NCI-H345 (cell line): ENCODE measurements around the gene TMEM109.

Experiments
- DNase-seq: peaks from one replicate; lab custom pipeline; 2025; lab: John Stamatoyannopoulos, UW

Gene TMEM109

DNA sequence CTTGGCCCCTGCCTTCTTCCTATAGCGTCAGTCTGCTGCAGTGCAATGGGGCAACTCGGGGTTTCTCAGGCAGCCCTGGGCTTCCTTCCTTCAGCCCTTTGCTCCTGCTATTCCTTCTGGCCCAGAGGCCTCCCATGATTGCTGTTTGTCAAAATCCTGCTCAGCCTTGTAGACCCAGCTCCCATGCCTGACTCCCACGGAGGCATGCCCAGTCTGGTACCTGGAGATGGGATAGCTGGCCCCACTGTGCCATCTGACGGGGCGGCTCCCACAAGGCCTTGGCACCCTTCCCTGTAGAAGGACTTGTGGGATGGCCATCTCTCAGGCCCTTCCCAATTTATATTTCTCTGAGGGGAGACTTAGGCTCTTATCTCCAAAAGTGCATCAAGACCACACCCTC lies 56.9 kb downstream of the TMEM109 start:
- DNase-seq = no peak

DNA sequence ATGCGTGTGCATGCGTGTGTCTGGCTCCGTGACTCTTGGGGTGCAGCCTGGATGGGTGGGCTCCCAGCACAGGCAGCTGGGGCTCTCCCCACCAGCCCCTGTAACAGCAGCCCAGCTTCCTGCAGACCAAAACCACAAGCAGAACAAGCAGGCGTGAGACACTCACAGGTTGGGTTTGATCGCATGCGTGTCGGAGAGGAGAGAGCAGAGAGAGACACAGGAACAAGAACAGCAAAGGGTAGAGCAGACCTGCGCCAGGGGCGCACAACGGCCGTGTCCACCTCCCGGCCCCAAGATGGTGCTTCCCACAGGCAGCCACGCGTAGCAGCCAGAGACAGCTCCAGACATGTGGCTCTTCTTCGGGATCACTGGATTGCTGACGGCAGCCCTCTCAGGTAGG lies 57.6 kb downstream of the TMEM109 start, which contains the start of gene CD6:
Gene CD6, plus strand, starts transcription at position 161 of the 400 bp plus-strand sequence. Its CDS starts 186 bp downstream, at position 347.
- DNase-seq = no peak

DNA sequence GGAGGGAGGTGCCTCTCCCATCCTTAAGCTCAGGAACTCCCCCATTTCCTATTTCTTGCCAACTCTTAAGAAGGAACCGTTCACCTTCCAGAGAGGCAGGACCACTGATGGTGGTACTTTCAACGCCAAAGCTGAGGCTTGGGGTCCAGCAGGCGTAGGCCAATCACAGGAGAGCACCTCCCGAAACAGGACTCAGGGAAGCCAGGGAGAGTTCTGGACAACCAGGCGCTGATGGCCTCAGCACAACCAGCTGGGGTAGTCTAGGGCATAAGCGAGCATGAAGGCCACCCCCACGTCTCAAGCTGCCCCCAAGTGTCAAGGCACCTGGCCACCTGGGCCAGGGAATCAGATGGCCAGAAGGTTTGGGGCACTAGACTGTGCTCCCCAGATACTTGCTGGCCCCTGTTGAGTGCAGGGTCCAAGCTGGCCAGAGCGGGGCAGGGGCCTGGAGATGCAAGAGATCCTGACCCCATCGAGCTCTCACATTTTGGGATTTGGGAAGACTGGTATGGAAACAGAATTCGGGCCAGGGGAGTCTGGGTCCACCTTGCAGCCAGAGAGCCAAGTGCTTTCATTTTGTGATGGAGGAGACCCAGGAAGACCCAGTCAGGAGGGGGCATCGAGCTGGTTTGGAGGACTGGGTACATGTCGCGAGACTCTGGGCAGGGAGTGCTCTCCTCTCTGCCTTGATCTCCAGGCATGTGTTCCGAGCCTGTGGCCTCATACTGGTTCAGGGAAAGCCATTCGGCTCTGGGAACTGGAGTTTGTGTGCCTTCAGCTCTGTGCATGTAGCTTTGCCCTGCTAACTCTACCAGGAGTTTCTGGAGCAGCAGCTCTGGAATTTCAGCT lies 58.4 kb downstream of the TMEM109 start:
- DNase-seq = no peak
